RWPE1 (cell line): ENCODE data around the gene CDYL.

Experiments
- CTCF ChIA-PET: fragments of 350-600 bp; sonication (Branson Sonifier 250); formaldehyde crosslinking; extraction: SDS; loops from one replicate; lab custom pipeline; 2021; lab: Yijun Ruan, JAX
- POLR2A ChIA-PET: fragments of 400-600 bp; formaldehyde crosslinking; extraction: SDS; loops from one replicate; lab custom pipeline; 2020; ENCODE audit warnings: antibody characterized with exemption; ENCODE audit not compliant: low non-redundant PET; lab: Yijun Ruan, JAX
- DNase-seq: peaks from one replicate; pipeline ENCODE4 v3.0.0; 2012; ENCODE audit warnings: low spot score
- H3K27ac ChIP-seq: fragments of 450-650 bp; 2 replicates; pipeline ENCODE4 v1.5.1; 2017
- CTCF ChIP-seq: fragments of 450-650 bp; conservative IDR thresholded peaks from 2 replicates; pipeline ENCODE4 v1.5.1; 2017; ENCODE audit warnings: low read depth, mild to moderate bottlenecking

CDYL gene

GRCh38 chr6:4983322-4983721 is 207.1 kb downstream of the CDYL start:
- DNase-seq = no peak
- ChIA-PET CTCF (interaction anchor here (0.6 kb wide), 1 partner anchor 20 kb away, joined by 4 read pairs; no protein-coding TSS in a partner anchor), POLR2A (no interaction called here)
- no peak for TF ChIP-seq CTCF
- H3K27ac ChIP-seq = no peak overlapping the region

GRCh38 chr6:4986999-4987398 is 210.8 kb downstream of the CDYL start:
- TF ChIP-seq CTCF = no peak
- no peak overlapping the region for H3K27ac ChIP-seq
- ChIA-PET POLR2A (no interaction called here), CTCF (interaction anchor here (0.6 kb wide), 1 partner anchor 110 kb away, joined by 3 read pairs; no protein-coding TSS in a partner anchor)
- DNase-seq = no peak

- no peak for TF ChIP-seq CTCF
- DNase-seq = no peak
- ChIA-PET POLR2A (no interaction called here), CTCF (interaction anchor here (0.6 kb wide), 1 partner anchor 109 kb away, joined by 3 read pairs; no protein-coding TSS in a partner anchor)
- H3K27ac ChIP-seq = no peak overlapping the region
These were observed 211.2 kb downstream of the CDYL start for GRCh38 chr6:4987432-4987831.

- POLR2A ChIA-PET = no interaction called here
- CTCF ChIA-PET = interaction anchor here (0.6 kb wide), 1 partner anchor 713 kb away, joined by 3 read pairs; no protein-coding TSS in a partner anchor
These were observed 218.5 kb downstream of the CDYL start for GRCh38 chr6:4994741-4995140.

GRCh38 chr6:4997862-4998261 is 221.7 kb downstream of the CDYL start:
- no peak for DNase-seq
- no peak overlapping the region for H3K27ac ChIP-seq
- TF ChIP-seq CTCF = no peak
- CTCF ChIA-PET = no interaction called here
- POLR2A ChIA-PET = no interaction called here

More at GRCh38 chr6:4994741-4995140, 218.5 kb downstream of the CDYL start:
- TF ChIP-seq CTCF = no peak
- no peak for DNase-seq
- no peak overlapping the region for H3K27ac ChIP-seq

- ChIA-PET POLR2A (no interaction called here), CTCF (interaction anchor here (0.6 kb wide), 1 partner anchor 265 kb away, joined by 3 read pairs; no protein-coding TSS in a partner anchor)
- no peak overlapping the region for H3K27ac ChIP-seq
- no peak for DNase-seq
- no peak for TF ChIP-seq CTCF
These were observed 223.4 kb downstream of the CDYL start for GRCh38 chr6:4999586-4999985.
